Epithelial cell of proximal tubule (primary cell): ENCODE data around the gene WDFY4. TPM values are rescaled to one million over a fixed set of nuclear protein-coding genes. Genes with fewer than 3 reads are reported as not detected.
A peak's percentile ranks its signal among the peaks of the same experiment; 100 is the strongest.

ENCODE experiments used
- DNase-seq: peaks from one replicate; pipeline ENCODE4 v3.0.0-alpha.2; 2011; ENCODE audit warnings: low read depth
- H3K4me3 ChIP-seq: 2 replicates; pipeline ENCODE4 v1.5.1; 2011; ENCODE audit warnings: low read depth, mild to moderate bottlenecking, low read length
- CTCF ChIP-seq: conservative IDR thresholded peaks from 2 replicates; pipeline ENCODE4 v1.5.1; 2012; ENCODE audit warnings: low read depth, mild to moderate bottlenecking, low read length
- total RNA-seq: library from RNA; depleted of rRNA; stranded (reverse); fragments of >200 nt; gene quantifications from 2 replicates; pipeline ENCODE4 v1.2.3, GENCODE V29; 2015

Gene WDFY4
- total RNA-seq, 1 donor from 2014 or later: not detected

- H3K4me3 ChIP-seq: no peak overlapping the region
- DNase-seq: no peak
- TF ChIP-seq CTCF: no peak
Observed at GRCh38 chr10:48758411-48758810, 73.7 kb downstream of the WDFY4 start.

GRCh38 chr10:48759113-48759901 lies 74.6 kb downstream of the WDFY4 start:
- H3K4me3 ChIP-seq: no peak overlapping the region
- peak; percentile 30 for DNase-seq
- no peak for TF ChIP-seq CTCF

- DNase-seq: no peak
- no peak for TF ChIP-seq CTCF
- no peak overlapping the region for H3K4me3 ChIP-seq
Observed at GRCh38 chr10:48760983-48761382, 76.3 kb downstream of the WDFY4 start.

- no peak for TF ChIP-seq CTCF
- H3K4me3 ChIP-seq: no peak overlapping the region
- DNase-seq: no peak
Observed at GRCh38 chr10:48762064-48763042, 77.7 kb downstream of the WDFY4 start.

- no peak for DNase-seq
- H3K4me3 ChIP-seq: no peak overlapping the region
- TF ChIP-seq CTCF: no peak
Observed at GRCh38 chr10:48763403-48763965, 78.8 kb downstream of the WDFY4 start.

- no peak for TF ChIP-seq CTCF
- H3K4me3 ChIP-seq: no peak overlapping the region
- no peak for DNase-seq
Observed at GRCh38 chr10:48764486-48764885, 79.8 kb downstream of the WDFY4 start.
